GM18505 (cell line): Measurements from ENCODE around the gene LRRC37A.
"Not testable (repeated sequence)": the region's sequence is repeated elsewhere in the genome, so short reads cannot be mapped to it uniquely, and the experiment has no call there.

Source experiments
- ATAC-seq: cut with Tn5 transposase; IDR thresholded peaks from one replicate; pipeline ENCODE4 v1.9.1; 2021; ENCODE audit not compliant: unreplicated experiment
- POLR2A ChIP-seq: IDR thresholded peaks from 4 replicates; pipeline ENCODE4 v1.6.1; 2011; ENCODE audit warnings: borderline replicate concordance; ENCODE audit not compliant: insufficient read depth, insufficient read length; ENCODE audit errors: extremely low read depth

LRRC37A gene

GRCh38 chr17:46274238-46274637 lies 20.7 kb upstream of the LRRC37A start:
- ATAC-seq, result no peak

GRCh38 chr17:46276728-46277479 lies 18.0 kb upstream of the LRRC37A start:
- not testable (repeated sequence) for ATAC-seq

More at GRCh38 chr17:46274238-46274637, 20.7 kb upstream of the LRRC37A start:
- TF ChIP-seq POLR2A, result no peak

- ATAC-seq, result not testable (repeated sequence)
These were observed 13.6 kb upstream of the LRRC37A start for GRCh38 chr17:46281336-46281735.

DNA sequence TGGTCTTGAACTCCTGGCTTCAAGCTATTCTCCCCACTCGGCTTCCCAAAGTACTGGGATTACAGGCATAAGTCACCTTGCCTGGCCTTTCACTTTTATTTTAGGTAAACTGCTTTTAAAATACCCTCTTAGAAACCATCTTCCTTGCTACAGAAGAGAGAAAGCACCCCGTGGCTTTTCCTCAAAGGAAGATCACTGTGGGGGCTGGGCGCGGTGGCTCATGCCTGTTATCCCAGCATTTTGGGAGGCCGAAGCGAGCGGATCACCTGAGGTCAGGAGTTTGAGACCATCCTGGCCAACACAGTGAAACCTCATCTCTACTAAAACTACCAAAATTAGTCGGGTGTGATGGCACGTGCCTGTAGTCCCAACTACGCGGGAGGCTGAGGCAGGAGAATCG lies 12.3 kb upstream of the LRRC37A start:
- ATAC-seq, result not testable (repeated sequence)

DNA sequence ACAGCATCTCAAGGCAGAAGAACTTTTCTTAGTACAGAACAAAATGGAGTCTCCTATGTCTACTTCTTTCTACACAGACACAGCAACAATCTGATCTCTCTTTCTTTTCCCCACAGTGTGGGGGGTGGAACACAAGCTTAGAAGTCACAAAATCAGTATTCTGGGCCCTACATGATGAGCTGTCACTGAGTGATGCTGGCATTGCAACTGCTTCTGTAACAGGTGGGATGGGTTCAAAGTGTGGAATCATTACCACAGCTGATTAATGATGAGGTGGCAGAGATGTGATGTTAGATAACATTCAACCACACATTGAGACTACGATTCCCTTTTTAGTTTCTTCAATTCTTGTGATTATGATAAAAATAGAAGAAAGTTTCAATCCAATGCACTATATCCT lies 10.5 kb upstream of the LRRC37A start:
- not testable (repeated sequence) for ATAC-seq

DNA sequence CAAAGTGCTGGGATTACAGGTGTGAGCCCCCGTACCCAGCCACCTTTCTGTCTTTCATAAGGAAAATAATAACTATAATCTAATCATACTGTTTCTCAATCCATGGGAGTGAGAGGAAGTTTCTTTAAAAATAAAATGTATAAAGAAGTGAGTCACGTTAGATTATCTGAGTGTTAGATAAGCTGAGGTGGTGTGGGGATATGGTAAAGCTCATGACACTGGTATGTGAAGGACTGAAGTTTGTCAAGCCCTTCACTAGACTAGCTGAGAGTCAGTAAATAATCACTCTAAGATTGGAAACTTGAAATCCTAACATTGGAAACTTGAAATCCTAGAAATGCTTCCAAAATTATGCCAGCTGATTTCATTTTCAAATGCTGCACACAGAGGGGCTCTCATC lies 9.4 kb upstream of the LRRC37A start:
- ATAC-seq, result not testable (repeated sequence)

DNA sequence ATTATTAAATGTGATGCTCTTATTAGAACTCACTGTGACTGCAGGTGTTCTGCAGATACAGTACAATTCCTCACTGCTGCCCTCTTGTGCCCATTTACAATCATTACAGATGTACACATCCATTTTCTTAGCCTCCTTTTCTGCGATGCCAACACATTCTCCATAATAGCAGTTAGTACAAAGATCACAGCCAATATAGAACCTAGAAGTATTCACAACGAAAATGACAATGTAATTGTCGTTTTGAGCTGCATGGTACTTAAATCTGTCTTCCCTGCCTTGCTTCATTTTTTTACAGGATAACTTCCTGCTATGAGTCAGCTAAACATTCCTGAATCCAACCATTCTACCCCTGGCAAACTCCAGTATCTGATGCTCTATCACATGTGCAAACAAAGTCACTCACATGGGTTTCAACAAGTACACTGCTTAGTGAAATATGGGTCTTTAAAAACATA lies 8.1 kb upstream of the LRRC37A start:
- ATAC-seq, result not testable (repeated sequence)

GRCh38 chr17:46287587-46287986 lies 7.3 kb upstream of the LRRC37A start:
- not testable (repeated sequence) for ATAC-seq

DNA sequence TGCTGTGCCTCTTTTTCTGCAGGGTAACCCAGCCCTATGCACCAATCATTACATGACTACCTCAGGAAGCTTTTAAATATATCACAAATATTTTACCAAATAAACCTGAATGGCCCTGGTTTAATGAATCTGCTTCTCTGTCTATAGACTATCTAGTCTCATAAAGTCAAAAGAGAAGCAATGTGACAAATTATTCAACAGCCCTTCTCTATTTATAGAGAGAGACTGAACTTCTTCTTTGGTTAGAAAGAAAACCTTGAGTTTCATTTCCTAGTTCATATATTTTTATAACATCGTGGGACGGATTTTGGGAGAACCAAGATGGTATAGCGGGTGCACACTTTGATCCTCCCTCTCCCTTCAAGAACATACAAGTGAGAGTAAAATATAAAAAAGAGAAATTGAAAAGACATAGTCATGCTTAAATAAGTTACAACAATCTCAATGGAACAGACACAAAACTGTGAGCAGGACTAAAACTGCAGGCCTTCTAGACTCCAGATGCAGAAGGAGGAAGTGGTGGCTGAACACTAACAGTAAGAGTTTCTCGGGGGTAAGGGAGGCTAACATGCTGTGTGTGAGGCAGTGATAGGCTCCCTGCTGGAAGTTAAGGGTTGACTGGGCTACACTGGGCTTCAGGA lies 3.9 kb upstream of the LRRC37A start:
- ATAC-seq, result peak; percentile 89

GRCh38 chr17:46291618-46292017 lies 3.3 kb upstream of the LRRC37A start:
- ATAC-seq, result not testable (repeated sequence)

DNA sequence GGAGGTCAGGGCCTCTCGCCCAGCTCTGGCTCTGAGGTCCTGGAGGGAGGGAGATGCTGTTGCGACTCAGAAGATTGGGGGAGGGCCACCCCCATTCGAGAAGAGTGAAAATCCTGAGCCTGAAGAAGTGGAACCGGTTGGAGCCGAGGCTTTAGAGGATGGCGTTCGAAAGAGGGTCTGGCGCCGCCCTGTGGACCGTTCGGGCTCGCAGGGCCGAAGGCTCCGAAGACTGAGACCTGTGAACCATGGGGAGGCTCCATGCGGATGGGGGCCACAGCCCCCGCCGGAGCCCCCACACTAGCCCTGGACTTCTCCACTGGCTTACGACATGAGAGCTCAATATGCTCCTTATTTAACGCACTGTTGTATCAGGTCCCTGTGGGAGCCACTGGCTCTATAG lies 46.3 kb downstream of the LRRC37A start:
- not testable (repeated sequence) for ATAC-seq

DNA sequence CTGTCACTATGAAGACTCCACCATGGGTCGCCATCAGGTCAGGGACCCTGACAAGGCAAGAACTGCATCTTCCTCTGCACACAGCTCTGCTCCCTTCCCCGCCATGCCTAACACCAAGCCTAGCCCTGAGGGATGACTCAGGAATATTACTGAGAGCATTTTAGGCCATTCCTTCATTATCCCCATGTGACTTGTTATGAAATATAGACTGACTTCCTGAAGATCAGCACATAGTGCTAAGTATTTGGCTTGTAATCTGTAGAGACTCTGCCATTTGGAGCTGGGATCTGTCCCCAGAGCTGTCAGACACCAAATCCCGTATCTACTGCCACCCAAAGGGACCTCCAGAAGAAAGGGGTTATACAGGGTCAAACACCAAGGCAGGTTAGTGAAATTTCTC lies 47.2 kb downstream of the LRRC37A start:
- ATAC-seq, result not testable (repeated sequence)

- ATAC-seq, result not testable (repeated sequence)
These were observed 53.4 kb downstream of the LRRC37A start for GRCh38 chr17:46348345-46348744.

DNA sequence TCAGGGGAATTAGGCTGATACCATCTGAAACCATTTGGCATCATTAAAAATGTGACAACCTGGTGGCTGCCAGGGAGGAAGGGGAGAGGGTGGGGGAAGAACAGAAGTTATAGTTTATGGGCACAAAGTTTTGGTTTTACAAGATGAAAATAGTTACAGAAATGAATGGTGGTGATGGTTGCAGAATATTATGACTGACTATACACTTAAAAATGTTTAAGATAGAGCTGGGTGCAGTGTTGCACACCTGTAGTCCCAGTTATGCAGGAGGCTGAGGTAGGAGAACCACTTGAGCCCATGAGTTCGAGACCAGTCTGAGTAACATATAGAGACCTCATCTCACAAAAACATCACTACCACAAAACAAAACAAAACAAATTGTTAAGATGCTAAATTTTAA lies 54.1 kb downstream of the LRRC37A start:
- not testable (repeated sequence) for ATAC-seq

GRCh38 chr17:46353856-46354255 lies 58.9 kb downstream of the LRRC37A start:
- not testable (repeated sequence) for ATAC-seq

DNA sequence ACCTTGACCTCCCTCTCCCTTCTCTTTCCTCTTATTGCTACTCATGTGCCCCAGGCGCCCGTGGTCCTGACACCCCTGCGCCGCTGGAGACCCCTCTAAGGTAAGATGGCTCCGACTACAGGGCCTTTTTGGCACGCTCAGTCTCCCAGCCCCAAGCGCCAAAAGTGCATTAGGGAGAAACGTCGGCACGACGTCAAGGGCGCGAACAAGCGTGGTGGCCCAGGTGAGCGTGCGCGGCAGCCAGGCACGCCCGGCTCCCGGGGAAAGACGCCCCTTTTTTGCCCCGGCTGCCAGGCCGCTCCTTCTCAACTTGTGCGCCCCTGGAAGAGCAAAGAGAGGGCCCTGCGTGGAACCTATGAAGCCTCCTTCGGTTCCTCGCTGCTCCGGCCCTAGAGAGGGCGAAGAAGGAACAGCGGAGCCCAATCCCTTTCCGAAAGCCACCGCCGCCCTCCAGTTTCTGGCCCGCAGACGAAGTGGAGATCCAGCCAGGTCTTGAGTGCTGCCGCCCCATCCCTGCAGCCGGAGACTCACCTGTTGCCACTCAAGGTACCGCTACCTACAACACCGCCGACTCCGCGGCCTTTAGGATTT lies 66.3 kb downstream of the LRRC37A start:
- ATAC-seq, result peak; percentile 38

GRCh38 chr17:46361755-46362154 lies 66.8 kb downstream of the LRRC37A start, which contains the start of gene ARL17B:
ARL17B (minus strand) TSS chr17:46361766; CDS start chr17:46358397, 3,369 bp downstream.
- peak; percentile 93 for ATAC-seq

DNA sequence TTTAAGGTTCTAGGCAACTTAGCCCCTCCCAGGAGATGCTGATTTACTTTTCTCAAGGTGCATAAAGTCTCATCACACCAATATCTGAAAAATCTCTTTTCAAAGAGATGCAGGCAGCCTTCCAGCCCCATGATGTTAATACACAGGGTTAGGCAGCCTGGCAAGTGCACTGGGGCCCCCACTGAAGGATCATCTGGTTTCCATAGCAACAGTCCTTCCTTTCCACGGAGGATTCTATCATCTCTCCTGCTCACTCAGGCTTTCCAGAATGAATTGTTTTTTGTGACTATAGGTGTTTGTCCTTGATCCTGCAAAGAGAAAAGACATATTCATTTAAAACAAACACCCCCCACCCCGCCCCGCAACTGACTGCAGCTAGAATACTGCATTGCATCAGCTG lies 72.6 kb downstream of the LRRC37A start:
- not testable (repeated sequence) for ATAC-seq

DNA sequence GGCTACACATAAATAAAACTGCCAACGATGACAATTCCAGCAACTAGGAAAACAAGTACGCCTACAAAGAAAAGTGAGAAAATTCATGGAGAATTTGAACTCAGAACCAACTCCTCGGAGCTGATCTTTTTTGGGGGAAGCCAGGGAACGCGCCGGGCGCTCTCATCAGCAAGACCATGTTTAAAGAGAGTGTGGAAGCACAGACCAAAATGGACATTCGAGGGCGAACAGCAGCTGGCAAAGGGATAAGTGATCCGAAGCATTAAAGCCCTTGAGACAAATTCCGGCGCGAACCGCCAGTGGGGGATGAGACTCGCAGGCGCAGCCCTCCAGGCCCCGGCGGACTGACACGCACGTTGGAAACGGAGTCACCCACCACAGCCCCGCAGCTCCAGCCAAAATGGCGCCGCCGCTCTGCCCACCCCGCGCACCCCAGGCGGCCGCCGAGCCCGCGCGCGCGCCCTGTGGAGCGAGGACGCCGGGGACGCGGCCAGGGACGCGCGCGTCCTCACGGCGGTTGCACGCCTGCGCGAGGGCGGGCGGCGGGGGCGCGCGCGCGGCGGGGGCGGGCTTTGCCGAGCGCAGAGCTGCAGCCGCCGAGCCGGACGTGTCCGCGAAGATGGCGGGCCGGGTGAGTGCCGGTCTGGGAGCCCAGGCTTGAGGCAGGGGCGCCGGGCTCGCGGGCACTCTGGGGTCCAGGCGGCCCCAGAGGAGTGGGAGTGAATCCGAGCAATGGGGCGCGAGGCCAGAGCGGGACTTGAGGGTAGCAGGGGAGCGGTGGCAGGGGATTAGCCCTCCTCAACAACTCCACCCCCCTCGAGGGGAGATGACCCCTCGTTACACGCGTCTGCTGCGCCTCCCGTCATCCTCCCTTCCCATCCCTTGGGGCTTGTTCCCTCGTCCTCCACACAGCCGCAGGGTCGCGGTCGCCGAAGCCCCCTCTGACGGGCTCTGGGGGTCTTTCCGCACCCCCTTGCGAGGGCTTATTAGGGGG lies 77.6 kb downstream of the LRRC37A start:
- peak; percentile 80 for ATAC-seq

GRCh38 chr17:46373418-46373817 lies 78.5 kb downstream of the LRRC37A start:
- ATAC-seq, result not testable (repeated sequence)
